T-helper 22 cell (primary cell): Measurements from ENCODE around the gene PTCHD1.

Source experiments
- DNase-seq: peaks from one replicate; pipeline ENCODE4 v3.0.0-alpha.2; 2020; ENCODE audit warnings: low read depth

The PTCHD1 gene

DNA sequence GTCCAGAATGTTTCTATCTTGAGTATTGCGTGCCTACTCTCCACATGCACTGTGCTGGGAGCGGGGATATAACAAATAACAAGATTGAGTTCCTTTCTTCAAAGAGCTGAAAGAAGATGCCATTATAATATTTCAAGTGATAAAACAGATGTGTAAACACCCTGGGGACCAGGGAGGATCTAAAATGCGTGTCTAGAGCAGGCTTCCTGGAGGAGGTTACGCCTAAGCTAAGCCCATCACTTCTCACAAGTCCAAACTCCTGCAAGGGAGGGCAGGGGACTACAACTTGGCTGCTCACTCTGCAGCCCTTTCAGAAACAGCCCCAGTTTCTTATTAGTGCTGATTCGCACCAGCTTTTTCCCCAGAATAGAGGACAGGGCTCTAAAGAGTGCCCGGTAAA lies 21.5 kb downstream of the PTCHD1 start:
- no peak for DNase-seq

GRCh38 chrX:23364416-23364815 lies 29.8 kb downstream of the PTCHD1 start:
- DNase-seq, result no peak

DNA sequence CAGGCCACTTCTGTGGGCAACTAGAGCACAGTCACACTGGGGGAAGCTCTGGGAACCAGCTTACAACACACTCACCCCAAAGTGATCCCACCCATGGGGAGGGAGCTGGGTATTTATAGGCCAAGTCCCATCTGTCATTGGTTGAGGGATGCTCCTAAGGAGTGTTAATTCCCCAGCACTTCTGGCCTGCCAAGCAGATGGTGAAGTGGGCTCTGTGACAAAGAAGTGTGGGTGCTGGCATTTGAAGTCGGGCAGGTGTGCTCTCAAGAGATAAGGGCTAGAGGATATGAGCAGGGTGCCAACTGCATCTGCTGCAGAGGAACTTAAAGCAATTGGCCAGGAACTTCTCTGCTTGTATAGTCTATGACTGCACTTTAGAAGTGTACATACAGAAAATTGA lies 30.9 kb downstream of the PTCHD1 start:
- no peak for DNase-seq

DNA sequence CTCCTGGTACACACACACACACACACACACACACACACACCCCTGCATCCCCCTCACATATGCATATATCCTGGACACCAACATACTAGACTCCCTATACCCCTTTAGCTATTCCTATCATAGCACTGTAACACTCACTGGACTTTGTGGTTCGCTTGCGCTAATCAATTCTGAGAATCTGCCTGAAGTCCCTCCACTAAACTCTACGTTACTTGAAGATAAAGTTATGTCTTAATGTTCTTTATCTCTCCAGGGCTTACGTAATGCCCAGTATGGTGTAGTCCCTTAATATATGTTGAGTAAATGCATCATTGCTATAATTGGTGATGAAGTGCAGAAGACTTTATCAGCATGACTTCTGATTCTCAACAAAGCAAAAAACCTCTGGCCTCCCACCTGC lies 32.3 kb downstream of the PTCHD1 start:
- no peak for DNase-seq

- DNase-seq, result no peak
These were observed 34.4 kb downstream of the PTCHD1 start for GRCh38 chrX:23369027-23369426.

DNA sequence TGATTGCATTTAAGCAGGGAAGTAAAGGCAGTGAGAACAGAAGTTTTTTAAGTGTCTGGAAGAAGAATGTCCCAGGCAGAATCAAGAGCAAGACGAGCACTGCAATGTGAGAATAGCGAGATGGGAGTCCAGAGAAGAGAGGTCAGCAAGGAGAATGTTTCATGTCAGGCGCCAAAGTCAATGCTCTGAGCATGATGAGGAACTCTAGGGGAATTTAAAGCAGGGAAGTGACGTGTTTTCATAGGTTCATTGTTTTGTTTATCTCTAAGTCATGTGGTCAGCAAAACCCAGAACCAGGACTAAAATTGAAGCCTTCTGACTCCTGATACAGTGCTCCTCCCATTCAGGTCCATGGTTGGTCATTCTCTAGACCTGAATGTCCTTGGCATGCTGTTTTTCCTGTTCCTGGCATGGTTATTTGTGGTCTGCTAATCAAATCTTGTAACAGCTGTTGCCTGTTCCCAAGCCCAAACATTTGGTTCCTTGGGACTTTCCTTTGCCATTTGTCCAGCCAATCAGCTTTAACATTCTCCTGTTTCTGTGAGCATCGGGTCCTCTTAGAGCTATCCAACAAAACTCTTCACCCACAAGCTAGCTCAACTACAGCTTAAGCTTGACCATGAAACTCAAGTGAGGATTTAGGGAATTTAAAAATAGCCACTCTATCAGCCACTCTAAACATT lies 37.7 kb downstream of the PTCHD1 start:
- DNase-seq, result no peak

DNA sequence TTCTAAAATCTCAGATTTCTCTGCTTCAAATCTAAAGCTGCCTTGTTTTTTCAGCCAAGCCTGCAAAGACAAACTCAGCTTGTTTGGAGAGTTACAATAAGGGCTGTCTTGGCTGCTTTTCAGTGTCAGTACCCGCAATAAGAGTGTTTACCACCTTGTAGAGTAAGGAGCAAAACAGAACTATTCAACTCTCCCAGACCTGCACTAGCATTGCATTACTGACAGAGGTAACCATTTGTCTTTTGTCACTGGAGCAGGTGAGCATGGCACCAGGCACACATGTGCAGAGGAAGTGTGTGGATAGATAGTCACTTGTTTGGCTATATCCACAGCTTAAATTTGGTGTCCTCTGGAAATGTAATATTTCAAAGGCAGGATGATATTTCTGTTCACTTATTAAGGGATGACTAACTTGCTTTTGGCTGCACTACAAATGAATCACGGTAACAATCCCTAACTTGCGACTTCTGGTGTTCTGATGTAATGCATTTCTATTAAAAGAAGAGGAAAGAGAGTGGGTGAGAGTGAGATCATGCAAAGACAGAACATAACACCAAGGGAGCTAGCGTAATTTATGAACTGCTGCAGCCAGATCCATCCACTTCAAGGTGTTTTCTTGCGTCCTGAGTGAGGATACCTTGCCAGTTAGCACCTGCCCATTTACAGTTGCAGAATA lies 38.6 kb downstream of the PTCHD1 start:
- DNase-seq, result no peak

GRCh38 chrX:23374291-23374690 lies 39.6 kb downstream of the PTCHD1 start:
- DNase-seq, result no peak

- no peak for DNase-seq
These were observed 41.9 kb downstream of the PTCHD1 start for GRCh38 chrX:23376581-23376980.

DNA sequence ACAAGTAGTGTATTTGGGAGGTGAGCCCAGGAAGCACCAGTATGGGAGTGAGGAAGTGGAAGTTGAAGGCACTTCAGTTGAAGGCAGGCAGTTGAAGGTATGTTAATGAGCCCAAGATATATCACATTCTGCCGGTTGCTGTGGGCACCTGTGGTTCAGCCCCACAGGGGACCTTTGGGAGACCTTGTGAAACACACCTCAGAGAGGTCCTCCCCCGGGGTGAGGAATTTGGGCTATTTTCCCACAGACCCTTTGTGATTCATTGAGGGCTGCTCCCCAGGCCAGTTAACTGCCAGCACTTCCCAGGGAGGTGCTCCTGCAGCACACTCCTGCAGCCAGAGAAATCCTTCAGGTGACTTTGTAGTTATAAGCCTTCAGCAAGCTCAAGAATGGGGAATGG lies 45.9 kb downstream of the PTCHD1 start:
- no peak for DNase-seq

DNA sequence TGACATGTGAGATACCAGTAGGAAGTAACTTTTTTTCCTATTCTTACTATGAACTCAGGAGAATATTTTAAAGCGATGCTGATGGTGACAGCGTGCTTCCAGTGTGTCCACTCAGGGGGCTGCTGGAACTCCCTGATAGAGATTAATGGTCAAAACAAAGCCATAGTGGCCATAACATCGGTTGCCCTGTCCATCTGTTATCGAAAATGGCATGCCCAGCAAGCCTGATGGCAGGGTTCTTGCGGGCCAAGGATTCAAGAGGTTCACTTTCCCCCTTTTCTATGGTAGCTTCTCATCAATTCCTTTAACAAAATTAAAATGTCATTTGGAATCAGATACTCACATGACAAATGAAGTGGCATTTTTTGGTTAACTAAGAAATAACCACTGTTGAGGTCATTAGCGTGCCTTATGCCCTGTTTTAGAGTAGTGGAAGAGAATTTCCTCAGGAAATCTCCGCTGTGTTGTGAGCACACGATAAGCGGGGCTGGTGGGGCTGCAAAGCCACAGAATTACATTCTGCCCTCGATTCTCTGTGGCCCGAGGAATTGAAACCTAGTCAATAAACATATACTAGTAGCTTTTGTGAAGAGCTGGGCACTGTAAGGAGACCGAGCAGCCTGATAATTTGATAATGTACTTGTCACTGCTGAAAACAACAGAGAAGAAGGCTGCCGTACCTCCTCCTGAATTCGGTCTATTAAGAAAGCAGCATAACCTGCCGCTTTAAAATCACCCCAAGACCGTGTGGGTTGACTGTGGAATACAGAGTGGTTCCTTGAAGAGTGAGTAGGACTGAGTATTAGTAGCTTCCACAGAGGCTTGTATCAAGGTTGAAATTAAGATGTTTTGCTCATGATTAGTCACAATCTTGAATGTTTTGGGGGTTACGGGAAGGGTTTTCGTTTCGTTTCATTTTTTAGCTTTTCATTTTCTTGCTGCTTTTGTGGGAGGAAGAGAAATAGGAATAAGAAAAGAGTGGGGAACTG lies 46.7 kb downstream of the PTCHD1 start:
- DNase-seq, result no peak

GRCh38 chrX:23382572-23382971 lies 47.9 kb downstream of the PTCHD1 start:
- DNase-seq, result no peak

DNA sequence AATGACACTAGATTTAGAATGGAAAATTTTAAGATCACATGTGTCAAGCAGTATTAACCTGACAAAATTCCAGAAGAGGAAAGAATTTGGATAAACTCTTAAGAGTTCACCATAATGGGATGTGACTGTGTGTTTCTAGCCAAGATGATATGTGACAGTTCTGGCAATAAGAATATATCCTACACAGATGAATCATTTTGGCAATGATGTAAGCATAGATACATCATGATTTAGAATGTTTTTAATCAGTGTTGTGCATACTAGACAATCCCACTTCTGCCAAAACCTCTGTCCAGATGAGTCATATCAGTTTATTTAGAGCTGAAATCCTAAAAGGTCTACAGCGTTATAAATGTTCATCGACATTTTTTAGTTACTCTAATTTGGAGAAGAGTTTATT lies 48.8 kb downstream of the PTCHD1 start:
- DNase-seq, result no peak

- no peak for DNase-seq
These were observed 50.6 kb downstream of the PTCHD1 start for GRCh38 chrX:23385242-23385641.

- no peak for DNase-seq
These were observed 51.6 kb downstream of the PTCHD1 start for GRCh38 chrX:23386260-23386659.

DNA sequence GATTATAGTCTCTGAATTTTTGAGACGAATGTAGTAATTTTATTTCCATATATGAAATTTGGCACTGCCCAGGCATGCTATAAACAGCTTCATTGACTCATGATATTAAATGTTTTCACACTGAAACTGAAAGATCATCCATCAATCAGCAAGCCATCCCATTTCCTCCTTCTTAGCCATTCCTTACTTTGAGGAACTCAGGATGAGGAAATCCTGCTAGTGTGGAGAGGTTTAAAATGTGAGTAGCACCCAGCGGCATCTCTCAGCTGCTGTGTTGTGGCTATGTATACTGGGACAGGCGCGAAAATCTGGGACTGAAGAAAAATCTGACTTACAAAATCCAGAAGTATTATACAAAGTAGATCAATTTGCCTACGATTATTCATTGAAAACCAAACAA lies 52.1 kb downstream of the PTCHD1 start:
- DNase-seq, result no peak

DNA sequence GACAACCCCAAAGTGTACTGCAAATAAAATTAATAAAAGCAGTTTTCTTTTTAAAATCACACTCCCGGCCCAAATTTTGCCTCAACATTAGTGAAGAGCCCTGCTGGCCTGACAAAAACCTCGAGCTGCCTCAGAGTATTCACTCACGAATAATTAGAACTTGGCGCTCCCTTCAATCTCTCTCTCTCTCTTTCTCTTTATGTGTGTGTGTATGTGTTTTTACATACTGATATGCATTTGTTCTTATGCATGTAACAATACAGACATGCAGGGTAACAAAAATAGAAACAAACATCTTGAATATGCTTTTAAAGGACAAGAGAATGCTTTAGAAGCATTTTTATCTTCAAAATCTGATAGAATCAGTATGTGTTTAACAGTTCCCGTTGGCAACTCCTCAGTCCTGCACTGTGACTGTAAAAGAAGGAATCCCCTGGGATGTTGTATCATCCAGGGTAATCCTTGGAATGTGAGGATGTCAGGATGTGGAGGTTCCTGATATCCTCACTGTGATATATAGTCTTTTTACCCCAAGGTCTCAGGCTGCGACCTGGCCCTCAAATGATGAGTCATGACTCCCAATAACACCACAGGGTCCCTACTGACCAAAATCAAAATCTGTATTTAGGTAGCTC lies 53.0 kb downstream of the PTCHD1 start:
- DNase-seq, result no peak

DNA sequence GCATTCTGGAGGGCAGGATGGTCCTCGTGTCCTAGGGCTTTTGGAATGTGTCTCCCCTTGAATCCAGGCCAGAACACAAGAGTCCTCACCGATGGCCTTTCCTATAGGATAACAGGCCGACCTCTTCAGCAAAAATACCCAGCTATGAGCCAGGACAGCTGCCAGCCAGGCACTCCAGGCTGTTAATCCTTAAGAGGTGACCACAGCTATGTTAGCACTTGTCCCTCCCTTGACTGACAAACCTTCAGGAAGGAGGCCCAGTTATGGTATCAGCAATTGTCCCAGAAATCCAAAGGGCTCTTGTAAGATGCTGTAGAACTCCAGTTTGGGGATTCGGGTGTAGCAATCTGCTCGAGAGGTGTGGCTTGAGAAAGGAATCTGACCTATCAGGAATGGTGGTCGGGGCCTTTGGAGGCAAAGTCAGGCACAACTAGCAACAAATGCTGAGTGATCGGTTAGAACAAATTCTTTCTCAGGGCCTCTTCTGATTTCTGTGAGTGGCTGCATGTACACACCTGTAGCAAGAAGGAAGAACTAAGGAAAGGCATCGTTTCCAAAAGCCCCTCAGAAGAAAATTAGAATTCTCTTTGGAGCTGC lies 54.6 kb downstream of the PTCHD1 start:
- DNase-seq, result no peak

GRCh38 chrX:23390979-23391378 lies 56.3 kb downstream of the PTCHD1 start:
- no peak for DNase-seq

GRCh38 chrX:23392195-23392594 lies 57.5 kb downstream of the PTCHD1 start:
- no peak for DNase-seq

DNA sequence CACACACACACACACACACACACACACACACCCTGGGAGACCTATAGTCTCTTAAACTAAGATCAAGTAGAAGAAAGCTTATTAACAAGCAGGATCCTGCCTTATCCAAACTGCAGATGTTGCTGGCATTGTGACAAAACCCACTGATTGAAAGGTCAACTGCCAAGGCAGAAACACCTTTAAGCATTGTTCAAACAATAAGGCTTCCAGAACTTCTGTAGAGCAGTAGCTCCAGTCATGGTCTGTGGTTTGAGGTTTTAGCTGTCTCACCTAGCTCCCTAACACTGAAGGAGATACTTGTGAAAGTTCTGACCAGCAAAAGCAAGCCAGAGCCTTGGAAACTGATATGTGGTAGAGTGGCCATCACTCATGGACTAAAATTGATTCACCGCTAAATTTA lies 59.8 kb downstream of the PTCHD1 start:
- DNase-seq, result no peak

DNA sequence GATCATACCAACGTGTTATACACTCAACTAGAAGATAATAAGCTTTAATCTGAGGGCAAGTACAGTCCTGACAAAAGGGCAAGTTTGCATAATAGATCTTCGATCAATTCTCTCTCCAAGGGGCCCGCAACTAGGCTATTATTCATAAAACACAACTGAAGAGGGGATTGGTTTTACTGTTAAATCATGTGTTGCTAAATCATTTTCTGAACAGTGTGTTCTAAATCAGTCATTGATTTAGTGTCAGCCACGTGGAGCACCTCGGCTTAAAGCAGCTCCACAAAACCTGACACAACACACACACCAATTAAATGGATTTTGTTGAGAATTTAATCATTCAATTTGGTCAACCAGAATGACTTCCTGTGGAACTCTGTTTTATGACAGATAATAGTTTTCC lies 61.6 kb downstream of the PTCHD1 start:
- DNase-seq, result no peak
